Dendritic cell treated with granulocyte-macrophage colony-stimulating factor and Interleukin-4, amounts not matched to agents 40 ng/mL and 50 ng/mL, for 4 days (primary cell): ENCODE measurements around the gene PIK3C2B.

Experiments used
- H3K27ac Mint-ChIP-seq: one replicate; pipeline ENCODE4 v1.8.0; 2022; ENCODE audit warnings: mild to moderate bottlenecking, mixed read lengths
- H3K27me3 Mint-ChIP-seq: one replicate; pipeline ENCODE4 v1.8.0; 2022; ENCODE audit warnings: mild to moderate bottlenecking, mixed read lengths
- H3K36me3 Mint-ChIP-seq: one replicate; pipeline ENCODE4 v1.8.0; 2022; ENCODE audit warnings: low read depth, mixed read lengths
- H3K4me1 Mint-ChIP-seq: one replicate; pipeline ENCODE4 v1.8.0; 2022; ENCODE audit warnings: low read depth, mixed read lengths
- H3K4me3 Mint-ChIP-seq: one replicate; pipeline ENCODE4 v1.8.0; 2022; ENCODE audit warnings: mild to moderate bottlenecking, moderate library complexity, mixed read lengths
- H3K9me3 Mint-ChIP-seq: one replicate; pipeline ENCODE4 v1.8.0; 2022; ENCODE audit warnings: mixed read lengths
- intact Hi-C: fragments of 100-400 bp; cut with micrococcal nuclease; formaldehyde crosslinking; loops from one replicate; pipeline ENCODE4 v1.15.0; 2022

PIK3C2B gene

DNA sequence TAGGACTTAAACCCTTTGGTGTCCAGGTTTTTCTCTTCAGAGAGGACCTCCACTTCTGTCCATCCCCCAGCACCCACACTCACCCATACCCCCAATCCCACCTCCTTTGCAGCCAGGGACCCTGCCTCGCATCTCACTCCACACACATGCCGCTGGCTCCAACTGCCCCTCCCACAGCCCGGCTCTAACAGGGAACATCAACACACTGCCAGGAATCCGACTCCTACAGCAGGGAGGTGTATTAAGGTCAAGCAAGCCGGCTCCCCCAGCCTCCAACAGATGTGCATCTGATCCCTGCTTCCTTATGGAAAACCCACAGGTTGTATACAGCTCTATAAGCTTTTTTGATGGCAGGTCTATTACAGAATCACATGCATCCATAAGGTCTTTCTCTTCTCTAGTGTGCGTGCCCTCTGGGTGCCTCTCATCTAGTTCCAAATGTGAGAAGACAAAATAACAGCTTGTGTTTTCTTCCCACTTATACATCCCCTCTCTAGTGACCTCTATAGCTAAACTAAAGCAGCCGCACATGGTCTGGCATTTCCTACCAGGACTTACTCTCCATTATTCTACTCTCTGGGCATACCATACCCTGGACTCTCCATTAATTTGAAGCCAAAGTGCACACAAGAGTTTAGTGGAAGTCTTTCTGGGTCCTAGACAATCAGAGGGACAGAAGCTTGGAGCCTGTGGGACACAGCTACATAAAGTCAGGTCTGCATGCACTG is 16.3 kb downstream of the PIK3C2B start:
- H3K4me1 Mint-ChIP-seq, result peaks cover 77% of the 10 kb centered on the region
- peaks cover 8% of the 10 kb centered on the region for H3K27me3 Mint-ChIP-seq
- intact Hi-C loops, result no loop called here
- H3K36me3 Mint-ChIP-seq, result no peaks in the 10 kb centered on the region
- no peak overlapping the region for H3K27ac Mint-ChIP-seq
- no peaks in the 10 kb centered on the region for H3K9me3 Mint-ChIP-seq
- no peak overlapping the region for H3K4me3 Mint-ChIP-seq

- Mint-ChIP-seq H3K9me3 (no peaks in the 10 kb centered on the region), H3K4me1 (peaks cover 76% of the 10 kb centered on the region), H3K27ac (no peak overlapping the region), H3K4me3 (no peak overlapping the region), H3K27me3 (peaks cover 8% of the 10 kb centered on the region), H3K36me3 (no peaks in the 10 kb centered on the region)
- intact Hi-C loops, result no loop called here
Measured at GRCh38 chr1:204477036-204477740, 17.4 kb downstream of the PIK3C2B start.

DNA sequence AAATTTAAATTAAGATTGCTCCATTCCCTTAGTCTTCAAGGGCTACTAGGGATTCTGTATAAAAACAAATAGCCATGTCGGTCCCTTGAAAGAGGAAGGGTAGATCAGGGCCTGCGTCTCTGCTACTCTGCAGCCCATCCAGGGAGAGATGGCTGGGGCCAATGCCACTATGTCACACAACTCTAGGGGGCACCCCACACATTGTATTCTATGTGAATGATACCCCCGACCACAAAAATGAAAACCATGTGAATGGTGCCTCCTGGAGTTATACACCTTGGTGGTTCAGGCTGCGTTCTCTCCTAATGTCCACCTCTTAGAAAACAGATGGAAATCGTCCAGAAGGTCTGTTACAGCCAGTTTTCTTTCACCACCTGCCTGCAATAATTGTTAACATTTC is 18.0 kb downstream of the PIK3C2B start:
- Mint-ChIP-seq H3K9me3 (no peaks in the 10 kb centered on the region), H3K4me3 (no peak overlapping the region), H3K36me3 (no peaks in the 10 kb centered on the region), H3K27me3 (peaks cover 8% of the 10 kb centered on the region), H3K27ac (no peak overlapping the region), H3K4me1 (peaks cover 70% of the 10 kb centered on the region)
- intact Hi-C loops, result no loop called here

GRCh38 chr1:204475656-204476432 is 18.8 kb downstream of the PIK3C2B start:
- Mint-ChIP-seq H3K4me3 (no peak overlapping the region), H3K4me1 (peaks cover 63% of the 10 kb centered on the region), H3K27ac (peak overlapping the region; percentile 33), H3K9me3 (no peaks in the 10 kb centered on the region), H3K36me3 (no peaks in the 10 kb centered on the region), H3K27me3 (peaks cover 6% of the 10 kb centered on the region)
- intact Hi-C loops, result no loop called here

- H3K4me1 Mint-ChIP-seq, result peaks cover 42% of the 10 kb centered on the region
Measured at GRCh38 chr1:204473400-204473965, 21.1 kb downstream of the PIK3C2B start.

DNA sequence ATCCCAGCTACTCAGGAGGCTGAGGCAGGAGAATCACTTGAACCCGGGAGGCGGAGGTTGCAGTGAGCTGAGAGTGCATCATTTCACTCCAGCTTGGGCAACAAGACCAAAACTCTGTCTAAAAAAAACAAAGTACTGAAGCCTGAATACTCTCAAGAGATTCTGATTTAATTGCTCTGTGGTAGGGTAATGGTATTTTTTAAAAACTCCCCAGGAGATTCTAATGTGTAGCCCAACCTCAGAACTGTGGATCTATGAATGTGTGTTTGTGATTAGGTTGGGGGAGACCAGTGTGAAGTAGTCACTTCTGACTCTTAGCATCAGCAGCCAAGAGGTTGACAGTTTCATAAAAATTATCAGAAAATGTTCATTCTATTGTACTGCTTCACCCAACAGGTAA is 21.9 kb downstream of the PIK3C2B start:
- no peak overlapping the region for H3K4me3 Mint-ChIP-seq
- peaks cover 4% of the 10 kb centered on the region for H3K27me3 Mint-ChIP-seq
- H3K9me3 Mint-ChIP-seq, result no peaks in the 10 kb centered on the region
- intact Hi-C loops, result no loop called here
- H3K4me1 Mint-ChIP-seq, result peaks cover 33% of the 10 kb centered on the region
- H3K27ac Mint-ChIP-seq, result no peak overlapping the region
- no peaks in the 10 kb centered on the region for H3K36me3 Mint-ChIP-seq

More at GRCh38 chr1:204473400-204473965, 21.1 kb downstream of the PIK3C2B start:
- intact Hi-C loops, result no loop called here
- no peak overlapping the region for H3K27ac Mint-ChIP-seq
- no peaks in the 10 kb centered on the region for H3K36me3 Mint-ChIP-seq
- H3K27me3 Mint-ChIP-seq, result peaks cover 4% of the 10 kb centered on the region
- H3K9me3 Mint-ChIP-seq, result no peaks in the 10 kb centered on the region
- H3K4me3 Mint-ChIP-seq, result no peak overlapping the region

DNA sequence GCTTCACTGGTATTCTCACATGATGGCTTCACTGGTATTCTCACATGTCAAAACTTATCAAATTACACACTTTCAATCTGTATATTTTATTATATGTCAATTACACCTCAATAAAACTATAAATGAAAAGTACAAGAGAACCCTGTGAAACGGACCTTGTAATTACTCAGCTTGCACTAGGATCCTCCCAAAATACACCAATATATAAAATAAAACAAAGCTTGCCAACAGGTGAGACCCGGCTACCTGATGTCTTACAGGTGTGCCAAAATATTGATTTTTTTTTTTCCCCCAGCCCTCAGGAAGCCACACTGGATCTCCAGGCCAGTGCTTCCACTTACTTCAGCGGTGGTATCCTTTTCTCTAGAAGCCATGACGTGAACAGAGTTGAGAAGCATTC is 22.9 kb downstream of the PIK3C2B start:
- Mint-ChIP-seq H3K4me3 (no peak overlapping the region), H3K27ac (no peak overlapping the region), H3K27me3 (peaks cover 4% of the 10 kb centered on the region), H3K4me1 (peaks cover 29% of the 10 kb centered on the region), H3K9me3 (no peaks in the 10 kb centered on the region), H3K36me3 (no peaks in the 10 kb centered on the region)
- intact Hi-C loops, result no loop called here

- Mint-ChIP-seq H3K4me1 (peaks cover 30% of the 10 kb centered on the region), H3K9me3 (no peaks in the 10 kb centered on the region), H3K27me3 (peaks cover 1% of the 10 kb centered on the region), H3K4me3 (no peak overlapping the region), H3K36me3 (no peaks in the 10 kb centered on the region), H3K27ac (no peak overlapping the region)
- intact Hi-C loops, result no loop called here
Measured at GRCh38 chr1:204469304-204469703, 25.3 kb downstream of the PIK3C2B start.

DNA sequence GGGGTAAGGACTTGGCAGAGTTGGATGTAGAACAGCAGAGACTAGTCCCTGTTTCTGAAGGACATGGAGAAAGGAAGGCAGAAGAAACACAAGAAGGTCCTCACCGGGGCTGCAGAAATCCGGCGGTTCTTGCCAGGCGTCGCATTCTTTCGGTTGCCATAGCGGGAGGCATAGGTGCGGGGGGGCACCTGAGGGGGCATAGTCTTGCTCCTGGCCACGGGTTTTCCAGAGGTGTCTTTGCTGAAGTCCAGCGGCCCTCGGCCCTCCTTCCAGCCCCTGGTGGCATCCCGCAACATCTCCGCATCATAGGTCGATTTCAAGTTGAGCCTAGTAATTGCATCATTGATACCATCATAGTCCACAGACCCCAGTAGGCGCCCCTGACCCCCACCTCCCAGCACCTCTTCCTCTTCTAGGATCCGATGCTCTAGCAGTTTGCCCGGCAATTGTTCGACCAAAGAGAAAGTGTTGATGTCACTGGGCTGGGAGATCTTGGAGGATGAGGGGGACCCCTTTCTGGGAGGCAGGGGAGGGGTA is 25.8 kb downstream of the PIK3C2B start:
- intact Hi-C loops, result no loop called here
- Mint-ChIP-seq H3K4me1 (peaks cover 34% of the 10 kb centered on the region), H3K4me3 (no peak overlapping the region), H3K9me3 (no peaks in the 10 kb centered on the region), H3K36me3 (no peaks in the 10 kb centered on the region), H3K27ac (no peak overlapping the region), H3K27me3 (no peaks in the 10 kb centered on the region)

GRCh38 chr1:204468206-204468605 is 26.4 kb downstream of the PIK3C2B start:
- Mint-ChIP-seq H3K36me3 (no peaks in the 10 kb centered on the region), H3K4me3 (no peak overlapping the region), H3K27me3 (no peaks in the 10 kb centered on the region), H3K27ac (no peak overlapping the region), H3K9me3 (no peaks in the 10 kb centered on the region), H3K4me1 (peaks cover 39% of the 10 kb centered on the region)
- intact Hi-C loops, result no loop called here

DNA sequence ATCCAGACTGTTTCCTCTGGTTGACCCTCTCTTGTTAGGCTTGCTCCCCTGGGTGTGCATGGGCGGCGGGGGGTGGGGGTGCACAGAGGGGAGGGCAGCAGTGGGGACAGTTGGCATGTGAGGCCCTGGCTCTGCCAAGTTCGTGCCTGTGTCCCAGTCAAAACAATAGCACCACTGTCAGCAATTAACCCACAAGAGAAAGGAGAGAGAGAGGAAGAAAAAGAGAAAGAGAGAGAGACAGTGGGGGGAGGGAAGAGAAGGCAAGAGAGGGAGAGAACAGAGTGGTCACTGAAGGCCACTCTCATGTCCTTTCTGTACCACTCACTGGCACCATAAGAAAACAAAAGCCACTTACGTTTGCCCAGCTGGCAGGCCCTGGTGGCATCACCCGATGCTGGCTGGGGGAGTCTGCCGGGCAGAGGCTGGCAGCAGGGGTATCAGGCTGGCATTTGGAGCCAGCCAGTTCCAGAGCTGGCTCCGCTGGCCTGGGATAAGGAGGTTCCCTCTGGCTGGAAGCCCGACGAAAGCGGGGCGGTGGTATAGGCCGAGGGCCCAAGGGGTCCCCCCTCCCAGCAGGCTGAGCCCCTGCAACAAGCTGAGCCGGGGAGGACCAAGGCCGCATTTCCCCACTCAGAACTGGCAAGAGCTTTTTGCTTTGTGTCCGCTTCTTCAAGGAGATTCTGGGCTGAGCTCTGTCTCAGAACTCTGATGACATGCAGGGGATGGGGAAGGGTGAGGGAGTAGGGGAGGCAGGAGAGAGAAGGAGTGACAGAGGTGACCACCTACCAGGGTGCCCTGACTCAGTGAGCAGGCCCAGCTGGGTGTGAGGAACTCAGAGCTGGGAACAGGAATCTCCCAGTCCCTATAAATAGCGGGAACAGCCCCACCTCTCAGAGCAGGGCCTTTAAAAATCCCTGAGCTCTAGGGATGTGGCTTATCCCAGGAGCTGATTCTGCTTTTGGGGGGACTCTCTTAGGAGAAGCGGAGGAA is 27.9 kb downstream of the PIK3C2B start:
- peak overlapping the region; percentile 78 for H3K27ac Mint-ChIP-seq
- H3K4me1 Mint-ChIP-seq, result peaks cover 45% of the 10 kb centered on the region

DNA sequence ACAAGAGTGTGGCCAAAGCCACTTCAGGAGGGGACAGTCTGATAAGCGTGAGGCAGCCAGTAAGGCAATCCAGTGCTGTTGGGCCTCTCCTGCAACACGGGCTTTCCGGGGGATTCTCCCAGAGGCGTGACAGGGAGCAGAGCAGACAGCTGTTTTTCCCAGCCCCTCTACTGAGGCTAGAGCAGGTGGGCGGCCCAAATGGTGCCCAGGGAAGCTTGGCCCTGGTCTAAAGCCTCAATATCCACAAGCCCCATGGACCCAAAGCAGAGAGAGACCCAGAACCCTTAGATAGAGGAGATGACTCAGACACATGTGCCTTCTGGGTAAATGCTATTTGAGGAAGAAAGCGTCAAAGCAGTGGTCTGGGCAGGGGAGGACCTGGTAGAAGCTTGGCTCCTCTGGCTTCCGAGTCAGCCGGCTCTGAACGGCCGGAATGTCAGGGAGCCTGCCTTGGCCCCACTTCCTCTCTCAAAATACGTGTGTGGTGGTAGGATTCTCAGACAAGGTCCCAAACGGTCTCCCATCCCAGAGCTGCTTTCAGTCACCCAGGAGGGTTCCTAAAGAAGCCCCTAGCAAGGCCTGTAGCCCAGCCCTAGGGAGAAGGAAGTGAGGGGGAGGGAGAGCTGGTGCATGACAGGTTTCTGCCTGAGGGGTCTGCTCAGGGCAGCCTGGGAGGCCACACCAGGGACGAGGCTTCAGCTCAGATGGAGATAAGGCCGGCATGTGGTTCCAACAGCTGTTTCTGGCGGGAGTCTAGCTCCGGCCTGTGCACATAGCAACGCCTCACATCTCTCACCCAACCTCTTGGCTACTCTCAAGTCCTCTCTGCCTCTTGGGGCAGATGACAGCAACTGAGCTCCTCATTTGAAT is 28.8 kb downstream of the PIK3C2B start:
- H3K4me3 Mint-ChIP-seq, result no peak overlapping the region
- H3K36me3 Mint-ChIP-seq, result no peaks in the 10 kb centered on the region
- H3K27me3 Mint-ChIP-seq, result no peaks in the 10 kb centered on the region
- no peaks in the 10 kb centered on the region for H3K9me3 Mint-ChIP-seq
- H3K4me1 Mint-ChIP-seq, result peaks cover 54% of the 10 kb centered on the region
- peak overlapping the region; percentile 78 for H3K27ac Mint-ChIP-seq
- intact Hi-C loops, result no loop called here

More for the DNA sequence above, 27.9 kb downstream of the PIK3C2B start:
- Mint-ChIP-seq H3K4me3 (no peak overlapping the region), H3K27me3 (no peaks in the 10 kb centered on the region), H3K9me3 (no peaks in the 10 kb centered on the region), H3K36me3 (no peaks in the 10 kb centered on the region)
- intact Hi-C loops, result no loop called here
